Astrocyte (in vitro differentiated cells and primary cell): ENCODE data around the gene PLPPR5. TPM values are rescaled to one million over a fixed set of nuclear protein-coding genes. Genes with fewer than 3 reads are reported as not detected.

Experiments used
- DNase-seq: peaks from one replicate; pipeline ENCODE4 v3.0.0-alpha.2; 2010; ENCODE audit warnings: low read depth
- FAIRE-seq: peaks from 2 replicates; lab custom pipeline; 2011; peaks lifted over from hg19 to GRCh38; lab: Jason Lieb, UNC
- H2AFZ ChIP-seq: 2 replicates; pipeline ENCODE4 v1.6.0; 2012; ENCODE audit warnings: low read depth, low read length, inconsistent platforms
- H3K27ac ChIP-seq: 2 replicates; pipeline ENCODE4 v1.5.1; 2011; ENCODE audit warnings: low read depth, low read length, inconsistent platforms
- H3K27me3 ChIP-seq: 2 replicates; pipeline ENCODE4 v1.6.0; 2011; ENCODE audit warnings: low read length, inconsistent platforms; ENCODE audit not compliant: insufficient read depth
- H3K36me3 ChIP-seq: 2 replicates; pipeline ENCODE4 v1.5.1; 2011; ENCODE audit warnings: low read length, inconsistent platforms; ENCODE audit not compliant: insufficient read depth
- H3K4me1 ChIP-seq: 2 replicates; pipeline ENCODE4 v1.5.1; 2011; ENCODE audit warnings: low read length, inconsistent platforms; ENCODE audit not compliant: insufficient read depth
- H3K4me2 ChIP-seq: 2 replicates; pipeline ENCODE4 v1.6.0; 2012; ENCODE audit warnings: low read length, inconsistent platforms
- H3K4me3 ChIP-seq: 2 replicates; pipeline ENCODE4 v1.5.1; 2011; ENCODE audit warnings: low read depth, mild to moderate bottlenecking, low read length, inconsistent platforms; ENCODE audit not compliant: insufficient read depth
- H3K79me2 ChIP-seq: 2 replicates; pipeline ENCODE4 v1.6.0; 2012; ENCODE audit warnings: mild to moderate bottlenecking, low read length, inconsistent platforms; ENCODE audit not compliant: insufficient read depth
- H3K9ac ChIP-seq: 2 replicates; pipeline ENCODE4 v1.6.0; 2012; ENCODE audit warnings: mild to moderate bottlenecking, low read length, inconsistent platforms
- H3K9me3 ChIP-seq: 2 replicates; pipeline ENCODE4 v1.5.1; 2012; ENCODE audit warnings: low read depth, mild to moderate bottlenecking, low read length, inconsistent platforms; ENCODE audit not compliant: insufficient read depth
- H4K20me1 ChIP-seq: 2 replicates; pipeline ENCODE4 v1.6.0; 2012; ENCODE audit warnings: low read length, inconsistent platforms; ENCODE audit not compliant: insufficient read depth
- H3K27ac Mint-ChIP-seq: one replicate; pipeline ENCODE4 v1.8.0; 2021; ENCODE audit warnings: mild to moderate bottlenecking, mixed read lengths; ENCODE audit not compliant: unreplicated experiment
- H3K27me3 Mint-ChIP-seq: one replicate; pipeline ENCODE4 v1.8.0; 2021; ENCODE audit warnings: low read depth, mixed read lengths; ENCODE audit not compliant: unreplicated experiment
- H3K36me3 Mint-ChIP-seq: one replicate; pipeline ENCODE4 v1.8.0; 2021; ENCODE audit warnings: low read depth, mixed read lengths; ENCODE audit not compliant: unreplicated experiment
- H3K4me1 Mint-ChIP-seq: one replicate; pipeline ENCODE4 v1.8.0; 2021; ENCODE audit warnings: low read depth, mixed read lengths; ENCODE audit not compliant: unreplicated experiment
- H3K4me3 Mint-ChIP-seq: one replicate; pipeline ENCODE4 v1.8.0; 2021; ENCODE audit warnings: mild to moderate bottlenecking, moderate library complexity, mixed read lengths; ENCODE audit not compliant: unreplicated experiment
- H3K9me3 Mint-ChIP-seq: one replicate; pipeline ENCODE4 v1.8.0; 2021; ENCODE audit warnings: mild to moderate bottlenecking, mixed read lengths; ENCODE audit not compliant: unreplicated experiment
- EZH2 ChIP-seq: IDR thresholded peaks from 2 replicates; pipeline ENCODE4 v1.6.1; 2012; ENCODE audit warnings: mild to moderate bottlenecking, low read length, inconsistent platforms; ENCODE audit not compliant: insufficient read depth
- total RNA-seq: library from RNA; stranded (reverse); gene quantifications from 2 replicates; pipeline ENCODE4 v1.2.1, GENCODE V29; 2021
- TF ChIP-seq, protein P1 (sequence below): IDR thresholded peaks from 2 replicates; pipeline ENCODE4 v1.5.1; 2011; ENCODE audit warnings: low read depth, mild to moderate bottlenecking, inconsistent platforms, low read length, moderate library complexity; ENCODE audit not compliant: insufficient read depth

The PLPPR5 gene
- total RNA-seq, 1 donor from 2014 or later = 0.09 TPM

DNA sequence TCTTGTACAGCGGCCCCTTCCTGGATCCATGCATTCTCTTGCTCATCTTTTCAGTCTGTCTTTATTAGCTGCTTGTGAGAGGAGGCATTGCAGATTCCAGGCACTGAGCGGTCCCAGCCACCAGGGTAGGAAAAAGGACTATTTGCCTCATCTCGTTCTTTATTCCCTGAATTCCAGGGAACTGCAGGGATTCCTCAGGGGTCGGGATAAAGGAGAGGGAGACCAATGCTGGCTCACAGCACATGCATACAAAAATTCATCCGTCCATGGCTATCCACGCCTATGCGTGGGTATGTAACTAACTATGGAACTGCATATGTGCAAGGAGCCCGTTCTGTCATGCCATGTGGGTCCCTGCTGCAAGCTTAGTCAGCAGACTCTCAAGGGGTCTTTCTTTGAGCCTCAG, 879 bp upstream of the PLPPR5 start:
- Histone ChIP-seq H3K9ac (no peak overlapping the region), H2AFZ (no peak overlapping the region), H3K27ac (no peak overlapping the region), H3K9me3 (no peaks in the 10 kb centered on the region), H3K4me2 (peak overlapping the region; percentile 92), H3K4me3 (no peak overlapping the region), H3K4me1 (peaks cover 6% of the 10 kb centered on the region), H3K36me3 (no peaks in the 10 kb centered on the region), H3K27me3 (peaks cover 37% of the 10 kb centered on the region), H3K79me2 (no peaks in the 10 kb centered on the region), H4K20me1 (no peaks in the 10 kb centered on the region)
- Mint-ChIP-seq H3K36me3 (no peaks in the 10 kb centered on the region), H3K27me3 (peaks cover 35% of the 10 kb centered on the region), H3K4me3 (peak overlapping the region; percentile 79), H3K4me1 (peaks cover 1% of the 10 kb centered on the region), H3K27ac (no peak overlapping the region), H3K9me3 (no peaks in the 10 kb centered on the region)
- DNase-seq = no peak
- FAIRE-seq = no peak
- no peak for TF ChIP-seq EZH2
- TF ChIP-seq, protein P1, sequence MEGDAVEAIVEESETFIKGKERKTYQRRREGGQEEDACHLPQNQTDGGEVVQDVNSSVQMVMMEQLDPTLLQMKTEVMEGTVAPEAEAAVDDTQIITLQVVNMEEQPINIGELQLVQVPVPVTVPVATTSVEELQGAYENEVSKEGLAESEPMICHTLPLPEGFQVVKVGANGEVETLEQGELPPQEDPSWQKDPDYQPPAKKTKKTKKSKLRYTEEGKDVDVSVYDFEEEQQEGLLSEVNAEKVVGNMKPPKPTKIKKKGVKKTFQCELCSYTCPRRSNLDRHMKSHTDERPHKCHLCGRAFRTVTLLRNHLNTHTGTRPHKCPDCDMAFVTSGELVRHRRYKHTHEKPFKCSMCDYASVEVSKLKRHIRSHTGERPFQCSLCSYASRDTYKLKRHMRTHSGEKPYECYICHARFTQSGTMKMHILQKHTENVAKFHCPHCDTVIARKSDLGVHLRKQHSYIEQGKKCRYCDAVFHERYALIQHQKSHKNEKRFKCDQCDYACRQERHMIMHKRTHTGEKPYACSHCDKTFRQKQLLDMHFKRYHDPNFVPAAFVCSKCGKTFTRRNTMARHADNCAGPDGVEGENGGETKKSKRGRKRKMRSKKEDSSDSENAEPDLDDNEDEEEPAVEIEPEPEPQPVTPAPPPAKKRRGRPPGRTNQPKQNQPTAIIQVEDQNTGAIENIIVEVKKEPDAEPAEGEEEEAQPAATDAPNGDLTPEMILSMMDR = no peak

DNA sequence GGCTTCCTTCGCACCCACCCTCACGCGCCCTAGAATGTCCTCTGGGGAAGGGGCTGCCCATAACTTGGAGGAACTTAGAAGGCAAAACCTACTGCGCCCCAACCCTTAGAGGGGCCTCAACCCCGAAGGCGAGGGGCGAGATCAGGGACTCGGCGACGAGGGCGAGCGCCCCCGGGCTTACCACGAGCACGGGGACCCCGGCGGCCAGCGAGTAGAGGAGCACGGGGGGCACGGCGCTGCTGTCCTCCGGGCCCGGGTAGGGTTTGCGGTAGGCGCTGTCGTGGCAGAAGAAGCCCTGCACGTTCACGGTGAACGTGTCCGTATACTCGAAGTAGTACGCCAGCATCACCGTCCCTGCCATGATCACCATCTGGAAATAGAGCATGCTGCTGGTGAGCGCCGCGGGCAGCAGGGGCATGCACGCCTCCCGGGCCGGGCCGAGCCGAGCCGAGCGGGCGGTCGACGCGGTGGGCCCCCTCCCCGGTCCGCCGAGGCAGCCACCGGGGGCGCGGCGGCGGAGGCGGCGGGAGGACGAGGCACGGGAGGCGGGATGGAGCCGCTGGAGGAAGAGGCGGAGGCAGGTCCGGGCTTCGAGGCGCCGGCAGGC, 304 bp downstream of the PLPPR5 start:
- TF ChIP-seq, protein P1 = no peak
- peak; percentile 61 for TF ChIP-seq EZH2
- H3K4me1 Mint-ChIP-seq = peaks cover 3% of the 10 kb centered on the region

DNA sequence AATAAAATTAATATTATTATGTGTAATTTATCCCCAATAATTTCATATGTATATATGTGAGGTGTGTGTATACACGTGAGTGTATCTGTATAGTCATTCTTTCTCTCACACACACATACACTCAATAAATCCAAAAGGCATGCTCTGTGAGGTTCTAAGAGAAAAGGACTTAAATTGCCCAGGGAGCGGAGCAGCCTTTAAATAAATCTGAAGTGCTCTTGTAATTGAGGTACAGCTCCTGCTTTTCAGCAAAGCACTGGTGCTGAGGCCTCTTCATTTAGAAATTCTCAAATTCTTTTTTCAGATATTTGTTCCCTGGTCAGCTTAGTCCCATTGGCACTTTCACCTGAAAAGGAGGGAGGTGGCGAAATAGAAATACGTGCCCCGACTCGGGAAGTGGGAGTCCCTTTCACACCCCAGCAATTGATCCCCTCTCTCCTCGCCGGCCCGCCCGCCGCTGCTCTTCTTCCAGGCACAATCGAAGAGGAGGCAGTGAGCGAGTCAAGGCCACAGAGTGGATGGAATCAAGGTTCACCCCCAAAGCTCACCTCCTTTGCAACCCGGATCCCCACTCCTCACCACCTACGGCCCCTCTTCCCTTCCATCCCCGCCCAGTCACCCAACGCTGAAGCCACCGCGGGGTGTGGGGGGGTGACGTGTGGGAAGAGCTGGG, 944 bp downstream of the PLPPR5 start:
- H3K4me3 Mint-ChIP-seq = peak overlapping the region; percentile 74
- DNase-seq (no peak), FAIRE-seq (no peak)
- Histone ChIP-seq H3K27me3 (peaks cover 37% of the 10 kb centered on the region), H3K4me3 (peak overlapping the region; percentile 57), H3K79me2 (no peaks in the 10 kb centered on the region), H3K9me3 (no peaks in the 10 kb centered on the region), H3K27ac (no peak overlapping the region), H4K20me1 (no peaks in the 10 kb centered on the region), H3K36me3 (no peaks in the 10 kb centered on the region), H2AFZ (peak overlapping the region; percentile 97), H3K4me1 (peaks cover 6% of the 10 kb centered on the region), H3K9ac (peak overlapping the region; percentile 18), H3K4me2 (peak overlapping the region; percentile 92)
- H3K27me3 Mint-ChIP-seq = peaks cover 43% of the 10 kb centered on the region
- H3K27ac Mint-ChIP-seq = no peak overlapping the region
- TF ChIP-seq, protein P1 = no peak
- peak; percentile 68 for TF ChIP-seq EZH2
- H3K4me1 Mint-ChIP-seq = peaks cover 4% of the 10 kb centered on the region
- H3K36me3 Mint-ChIP-seq = no peaks in the 10 kb centered on the region
- H3K9me3 Mint-ChIP-seq = no peaks in the 10 kb centered on the region

More for the DNA sequence above, 304 bp downstream of the PLPPR5 start:
- Histone ChIP-seq H3K4me1 (peaks cover 6% of the 10 kb centered on the region), H2AFZ (peak overlapping the region; percentile 97), H4K20me1 (no peaks in the 10 kb centered on the region), H3K9me3 (no peaks in the 10 kb centered on the region), H3K9ac (peak overlapping the region; percentile 18), H3K79me2 (no peaks in the 10 kb centered on the region), H3K27me3 (peaks cover 37% of the 10 kb centered on the region), H3K4me3 (peak overlapping the region; percentile 57), H3K27ac (no peak overlapping the region), H3K4me2 (peak overlapping the region; percentile 92), H3K36me3 (no peaks in the 10 kb centered on the region)
- peaks cover 40% of the 10 kb centered on the region for H3K27me3 Mint-ChIP-seq
- no peaks in the 10 kb centered on the region for H3K36me3 Mint-ChIP-seq
- H3K9me3 Mint-ChIP-seq = no peaks in the 10 kb centered on the region
- no peak overlapping the region for H3K27ac Mint-ChIP-seq
- DNase-seq (peak; percentile 17), FAIRE-seq (no peak)
- peak overlapping the region; percentile 74 for H3K4me3 Mint-ChIP-seq
